Astrocyte (in vitro differentiated cells and primary cell): ENCODE data around the gene ZNF787.

Experiments used
- CTCF ChIP-seq: IDR thresholded peaks from 2 replicates; pipeline ENCODE4 v1.5.1; 2011; ENCODE audit warnings: low read depth, mild to moderate bottlenecking, inconsistent platforms, low read length, moderate library complexity; ENCODE audit not compliant: insufficient read depth
- EZH2 ChIP-seq: IDR thresholded peaks from 2 replicates; pipeline ENCODE4 v1.6.1; 2012; ENCODE audit warnings: mild to moderate bottlenecking, low read length, inconsistent platforms; ENCODE audit not compliant: insufficient read depth

- TF ChIP-seq CTCF (no peak), EZH2 (no peak)
Measured at GRCh38 chr19:56142087-56142787, 21.1 kb upstream of the ZNF787 start.
